IPS DF 6.9 (cell line): ENCODE results near the gene FPR1.
A peak's percentile ranks its signal among the peaks of the same experiment; 100 is the strongest.

Experiments
- DNase-seq: peaks from one replicate; pipeline ENCODE4 v3.0.0-alpha.2; 2013; ENCODE audit warnings: low read depth, low spot score
- H3K27ac ChIP-seq: one replicate; pipeline ENCODE4 v1.5.1; 2013; ENCODE audit warnings: low read length, control low read depth
- H3K27me3 ChIP-seq: 2 replicates; pipeline ENCODE4 v1.6.1; 2013; ENCODE audit warnings: mild to moderate bottlenecking, low read length; ENCODE audit not compliant: control insufficient read depth, insufficient read depth
- H3K36me3 ChIP-seq: 2 replicates; pipeline ENCODE4 v1.6.1; 2013; ENCODE audit warnings: low read length; ENCODE audit not compliant: control insufficient read depth, insufficient read depth
- H3K4me1 ChIP-seq: 2 replicates; pipeline ENCODE4 v1.6.1; 2013; ENCODE audit warnings: low read length; ENCODE audit not compliant: control insufficient read depth, insufficient read depth
- H3K4me3 ChIP-seq: 2 replicates; pipeline ENCODE4 v1.5.1; 2013; ENCODE audit warnings: mild to moderate bottlenecking, low read length
- H3K9me3 ChIP-seq: 2 replicates; pipeline ENCODE4 v1.6.1; 2013; ENCODE audit warnings: low read length, inconsistent platforms; ENCODE audit not compliant: control insufficient read depth, insufficient read depth
- WGBS: extraction: QIAGEN DNeasy Blood & Tissue Kit; methylation state at CpG from one replicate; pipeline ENCODE4 v1.1.7; 2013; ENCODE audit warnings: mixed read lengths, missing lambda C conversion rate; ENCODE audit not compliant: insufficient read length, insufficient coverage; 5-methylcytosine and 5-hydroxymethylcytosine counted together

Gene FPR1

GRCh38 chr19:51735759-51736449 lies 15.8 kb downstream of the FPR1 start:
- no CpG with 5 or more reads among the region's 10 CpGs for WGBS
- Histone ChIP-seq H3K4me1 (no peaks in the 10 kb centered on the region; the same call in 1 of the 2 replicates), H3K9me3 (no peaks in the 10 kb centered on the region), H3K27me3 (no peaks in the 10 kb centered on the region; the same call in 1 of the 2 replicates), H3K4me3 (no peak overlapping the region), H3K27ac (no peak overlapping the region), H3K36me3 (no peaks in the 10 kb centered on the region)
- no peak for DNase-seq

- Histone ChIP-seq H3K4me3 (no peak overlapping the region), H3K27me3 (no peaks in the 10 kb centered on the region; the same call in 1 of the 2 replicates), H3K4me1 (no peaks in the 10 kb centered on the region; the same call in 1 of the 2 replicates), H3K36me3 (no peaks in the 10 kb centered on the region), H3K27ac (no peak overlapping the region), H3K9me3 (no peaks in the 10 kb centered on the region; the same call in 1 of the 2 replicates)
- no CpG with 5 or more reads among the region's 7 CpGs for WGBS
- no peak for DNase-seq
Measured at GRCh38 chr19:51733742-51734522, 17.7 kb downstream of the FPR1 start.

- Histone ChIP-seq H3K4me1 (peaks cover 3% of the 10 kb centered on the region; the same call in 1 of the 2 replicates), H3K36me3 (no peaks in the 10 kb centered on the region), H3K4me3 (no peak overlapping the region), H3K9me3 (no peaks in the 10 kb centered on the region; the same call in 1 of the 2 replicates), H3K27me3 (no peaks in the 10 kb centered on the region), H3K27ac (no peak overlapping the region)
- WGBS, result no CpG with 5 or more reads among the region's 2 CpGs
- no peak for DNase-seq
Measured at GRCh38 chr19:51729781-51730180, 21.9 kb downstream of the FPR1 start.

- Histone ChIP-seq H3K4me3 (no peak overlapping the region), H3K27me3 (no peaks in the 10 kb centered on the region), H3K36me3 (no peaks in the 10 kb centered on the region), H3K9me3 (no peaks in the 10 kb centered on the region; the same call in 1 of the 2 replicates), H3K4me1 (peaks cover 3% of the 10 kb centered on the region; the same call in 1 of the 2 replicates), H3K27ac (no peak overlapping the region)
- WGBS, result no CpG with 5 or more reads among the region's 7 CpGs
- DNase-seq, result no peak
Measured at GRCh38 chr19:51727349-51727880, 24.3 kb downstream of the FPR1 start.

- Histone ChIP-seq H3K4me1 (peaks cover 3% of the 10 kb centered on the region; the same call in 1 of the 2 replicates), H3K36me3 (no peaks in the 10 kb centered on the region), H3K27ac (no peak overlapping the region), H3K4me3 (no peak overlapping the region), H3K9me3 (no peaks in the 10 kb centered on the region; the same call in 1 of the 2 replicates), H3K27me3 (no peaks in the 10 kb centered on the region)
- no CpG with 5 or more reads among the region's 14 CpGs for WGBS
- DNase-seq, result no peak
Measured at GRCh38 chr19:51726049-51726448, 25.6 kb downstream of the FPR1 start.

GRCh38 chr19:51724543-51724942 lies 27.1 kb downstream of the FPR1 start:
- Histone ChIP-seq H3K27me3 (no peaks in the 10 kb centered on the region; the same call in 1 of the 2 replicates), H3K4me3 (no peak overlapping the region), H3K4me1 (peaks cover 3% of the 10 kb centered on the region; the same call in 1 of the 2 replicates), H3K27ac (no peak overlapping the region), H3K9me3 (no peaks in the 10 kb centered on the region), H3K36me3 (no peaks in the 10 kb centered on the region)
- no CpG with 5 or more reads among the region's 15 CpGs for WGBS
- DNase-seq, result no peak

GRCh38 chr19:51722492-51722891 lies 29.2 kb downstream of the FPR1 start:
- Histone ChIP-seq H3K4me3 (no peak overlapping the region), H3K36me3 (peaks cover 2% of the 10 kb centered on the region; the same call in 1 of the 2 replicates), H3K27ac (no peak overlapping the region), H3K27me3 (peaks cover 10% of the 10 kb centered on the region; the same call in 1 of the 2 replicates), H3K4me1 (peaks cover 5% of the 10 kb centered on the region; the same call in 1 of the 2 replicates), H3K9me3 (no peaks in the 10 kb centered on the region)
- WGBS, result no CpG with 5 or more reads among the region's 2 CpGs
- no peak for DNase-seq

GRCh38 chr19:51721905-51722304 lies 29.8 kb downstream of the FPR1 start:
- DNase-seq, result no peak
- Histone ChIP-seq H3K27me3 (peaks cover 10% of the 10 kb centered on the region; the same call in 1 of the 2 replicates), H3K4me1 (peaks cover 5% of the 10 kb centered on the region; the same call in 1 of the 2 replicates), H3K36me3 (peaks cover 2% of the 10 kb centered on the region; the same call in 1 of the 2 replicates), H3K4me3 (no peak overlapping the region), H3K9me3 (no peaks in the 10 kb centered on the region), H3K27ac (no peak overlapping the region)
- WGBS, result no CpG with 5 or more reads among the region's 7 CpGs

GRCh38 chr19:51719251-51719988 lies 32.3 kb downstream of the FPR1 start:
- H3K4me1 ChIP-seq, result 0 out of 2 replicates have a peak, but pooled peaks cover 2% of the 10 kb centered on the region
- H3K27me3 ChIP-seq, result peaks cover 10% of the 10 kb centered on the region
- peaks cover 2% of the 10 kb centered on the region; the same call in 1 of the 2 replicates for H3K36me3 ChIP-seq
- DNase-seq, result no peak
- WGBS, result no CpG with 5 or more reads among the region's 83 CpGs
- H3K9me3 ChIP-seq, result no peaks in the 10 kb centered on the region
- no peak overlapping the region for H3K27ac ChIP-seq
- H3K4me3 ChIP-seq, result peak overlapping the region; percentile 93
